ENCODE measurements around the gene BRI3BP.

DNA sequence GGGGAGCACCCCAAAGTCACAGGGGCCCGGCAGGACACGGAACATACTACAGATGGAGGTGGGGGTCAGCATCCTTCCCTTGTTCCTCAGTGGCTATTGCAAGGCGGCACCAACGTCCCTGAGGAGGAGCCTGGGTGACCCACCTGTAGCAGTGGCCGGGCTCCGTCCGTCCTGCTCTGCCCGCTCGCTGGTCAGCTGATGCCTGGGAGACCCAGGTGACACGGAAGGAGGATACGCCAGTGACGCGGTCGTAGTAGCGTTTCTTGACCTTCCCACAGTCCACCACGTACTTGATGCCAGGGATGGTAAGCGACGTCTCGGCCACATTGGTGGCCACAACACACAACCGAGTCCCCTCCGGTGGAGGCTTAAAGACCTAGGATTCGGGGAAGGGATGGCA, 29.2 kb upstream of the BRI3BP start:
- no peak for TF ChIP-seq EP300 (IDR thresholded peaks at IDR 0.05; ENCODE audit: borderline replicate concordance)
- TF ChIP-seq TAF1 (IDR thresholded peaks at IDR 0.05; ENCODE audit: low read depth): no peak
- TF ChIP-seq REST (IDR thresholded peaks at IDR 0.05; ENCODE audit: low read depth): no peak
- TF ChIP-seq YY1 (IDR thresholded peaks at IDR 0.05; ENCODE audit: low read depth): no peak
- no peak for TF ChIP-seq CREB1 (IDR thresholded peaks at IDR 0.05; ENCODE audit: low read depth)
- TF ChIP-seq NFIC (IDR thresholded peaks at IDR 0.05): no peak
- no peak for TF ChIP-seq TEAD4 (IDR thresholded peaks at IDR 0.05)
- TF ChIP-seq, protein P1, sequence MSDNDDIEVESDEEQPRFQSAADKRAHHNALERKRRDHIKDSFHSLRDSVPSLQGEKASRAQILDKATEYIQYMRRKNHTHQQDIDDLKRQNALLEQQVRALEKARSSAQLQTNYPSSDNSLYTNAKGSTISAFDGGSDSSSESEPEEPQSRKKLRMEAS (IDR thresholded peaks at IDR 0.05): no peak
- no peak for TF ChIP-seq USF1 (IDR thresholded peaks at IDR 0.05)
- TF ChIP-seq FOXM1 (IDR thresholded peaks at IDR 0.05; ENCODE audit: borderline replicate concordance, low read depth): no peak
- no peak for TF ChIP-seq RAD21 (IDR thresholded peaks at IDR 0.05; ENCODE audit: low read depth)

All from Ishikawa (cell line).